SJSA1 (cell line): ENCODE results near the gene PDGFB. TPM values are rescaled to one million over a fixed set of nuclear protein-coding genes. Genes with fewer than 3 reads are reported as not detected.
A peak's percentile ranks its signal among the peaks of the same experiment; 100 is the strongest.

Experiments
- DNase-seq, 2 experiments: peaks; one replicate each; pipeline ENCODE4 v3.0.0-alpha.2; 2015 to 2020; ENCODE audit warnings: low spot score in 2 of 2, low read depth in 1 of 2
- H3K27ac ChIP-seq: fragments of 250-450 bp; sonication (Bioruptor Pico); 2 replicates; pipeline ENCODE4 v1.5.1; 2020; ENCODE audit warnings: mild to moderate bottlenecking, moderate library complexity
- H3K27me3 ChIP-seq: fragments of 250-450 bp; sonication (Bioruptor Pico); replicated peaks from 2 replicates; pipeline ENCODE4 v1.5.1; 2020; ENCODE audit warnings: mild to moderate bottlenecking, moderate library complexity
- H3K36me3 ChIP-seq: fragments of 250-450 bp; sonication (Bioruptor Pico); 2 replicates; pipeline ENCODE4 v1.5.1; 2020; ENCODE audit warnings: mild to moderate bottlenecking
- H3K4me1 ChIP-seq: fragments of 250-450 bp; sonication (Bioruptor Pico); replicated peaks from 2 replicates; pipeline ENCODE4 v1.6.1; 2021; ENCODE audit warnings: mild to moderate bottlenecking
- H3K4me3 ChIP-seq: fragments of 250-450 bp; sonication (Bioruptor Pico); 2 replicates; pipeline ENCODE4 v1.5.1; 2020; ENCODE audit warnings: mild to moderate bottlenecking
- H3K9me3 ChIP-seq: fragments of 250-450 bp; sonication (Bioruptor Pico); replicated peaks from 2 replicates; pipeline ENCODE4 v1.5.1; 2020; ENCODE audit warnings: mild to moderate bottlenecking
- total RNA-seq: library from RNA; depleted of rRNA; stranded (reverse); fragments of >200 nt; shearing (Covaris generic); gene quantifications from 2 replicates; pipeline ENCODE4 v1.2.3, GENCODE V29; 2014

PDGFB gene
- total RNA-seq, 1 experiment from 2014 or later = 0.13 TPM

DNA sequence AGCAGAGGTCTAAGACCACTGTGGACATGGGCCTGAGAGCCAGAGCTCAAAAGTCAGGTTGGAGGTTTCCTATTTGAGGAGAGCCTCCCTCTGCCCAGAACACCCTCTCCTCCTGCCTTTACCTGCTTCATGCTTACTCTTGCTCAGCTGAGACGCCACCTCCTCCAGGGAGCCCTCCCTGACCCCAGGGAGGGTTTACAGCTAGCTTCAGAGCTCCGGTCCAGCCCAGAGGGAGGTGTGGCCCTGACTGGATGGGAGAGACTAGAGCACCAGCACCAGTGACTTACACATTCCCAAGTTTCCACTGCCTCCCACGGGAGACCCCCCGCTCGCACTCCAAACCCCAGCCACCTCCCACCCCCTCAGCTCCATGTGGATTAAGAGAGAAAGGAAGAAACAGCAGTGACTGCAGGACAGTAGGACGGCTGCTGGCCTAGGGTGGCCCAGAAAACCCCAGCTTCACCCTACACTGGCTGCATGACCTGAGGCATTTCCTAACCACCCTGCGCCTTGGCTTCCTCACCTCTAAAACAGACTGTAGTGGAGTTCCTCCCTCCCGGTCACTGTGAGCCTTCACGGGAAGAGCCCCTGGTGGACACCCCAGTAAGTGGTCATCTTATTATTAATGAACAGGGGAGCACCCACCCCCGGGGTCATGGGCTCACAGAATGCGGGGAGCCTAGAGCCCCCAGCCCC, 24.5 kb upstream of the PDGFB start:
- H3K27me3 ChIP-seq = no peaks in the 10 kb centered on the region
- H3K36me3 ChIP-seq = no peaks in the 10 kb centered on the region
- H3K4me3 ChIP-seq = no peak overlapping the region
- no peak for DNase-seq
- H3K9me3 ChIP-seq = peaks cover 3% of the 10 kb centered on the region; the same call in 1 of the 2 replicates
- peaks cover 4% of the 10 kb centered on the region; the same call in 1 of the 2 replicates for H3K4me1 ChIP-seq
- no peak overlapping the region for H3K27ac ChIP-seq

GRCh38 chr22:39268645-39269044, 23.9 kb upstream of the PDGFB start:
- H3K4me1 ChIP-seq = peaks cover 4% of the 10 kb centered on the region; the same call in 1 of the 2 replicates
- H3K9me3 ChIP-seq = peaks cover 3% of the 10 kb centered on the region; the same call in 1 of the 2 replicates

GRCh38 chr22:39267974-39268373, 23.2 kb upstream of the PDGFB start:
- no peaks in the 10 kb centered on the region for H3K27me3 ChIP-seq
- DNase-seq = no peak
- peaks cover 4% of the 10 kb centered on the region; the same call in 1 of the 2 replicates for H3K4me1 ChIP-seq
- no peaks in the 10 kb centered on the region for H3K36me3 ChIP-seq
- H3K4me3 ChIP-seq = no peak overlapping the region
- peaks cover 3% of the 10 kb centered on the region; the same call in 1 of the 2 replicates for H3K9me3 ChIP-seq
- H3K27ac ChIP-seq = no peak overlapping the region

More at GRCh38 chr22:39268645-39269044, 23.9 kb upstream of the PDGFB start:
- Histone ChIP-seq H3K27ac (no peak overlapping the region), H3K4me3 (no peak overlapping the region), H3K27me3 (no peaks in the 10 kb centered on the region), H3K36me3 (no peaks in the 10 kb centered on the region)
- no peak for DNase-seq

DNA sequence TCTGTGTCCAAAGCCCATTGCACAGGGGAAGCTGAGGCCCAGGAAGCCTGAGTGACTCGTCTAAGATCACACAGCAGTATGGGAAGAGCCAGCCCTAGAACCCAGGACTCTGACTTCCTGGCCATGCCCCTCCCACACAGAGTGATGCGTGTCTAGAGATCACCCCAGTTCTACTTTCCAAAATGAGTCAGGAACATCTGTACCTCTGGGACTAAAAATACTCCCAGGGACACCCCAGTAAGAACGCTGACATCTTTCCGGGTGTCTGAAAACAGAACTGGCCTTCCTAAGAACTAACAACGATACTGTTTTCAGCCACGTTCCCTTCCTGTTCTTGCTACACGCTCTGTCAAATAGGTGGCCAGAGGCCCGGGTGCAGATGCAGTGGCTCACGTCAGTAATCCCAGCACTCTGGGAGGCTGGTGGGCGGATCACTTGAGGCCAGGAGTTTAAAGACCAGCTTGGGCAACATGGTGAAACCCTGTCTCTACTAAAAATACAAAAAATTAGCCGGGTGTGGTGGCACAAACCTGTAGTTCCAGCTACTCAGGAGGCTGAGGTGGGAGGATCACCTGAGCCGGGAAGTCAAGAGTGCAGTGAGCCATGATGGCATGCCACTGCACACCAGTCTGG, 21.7 kb upstream of the PDGFB start:
- Histone ChIP-seq H3K27me3 (no peaks in the 10 kb centered on the region), H3K27ac (no peak overlapping the region), H3K4me1 (peaks cover 4% of the 10 kb centered on the region; the same call in 1 of the 2 replicates), H3K9me3 (peaks cover 6% of the 10 kb centered on the region), H3K4me3 (no peak overlapping the region), H3K36me3 (no peaks in the 10 kb centered on the region)
- DNase-seq = no peak

GRCh38 chr22:39265143-39265886, 20.5 kb upstream of the PDGFB start:
- Histone ChIP-seq H3K4me3 (no peak overlapping the region), H3K27me3 (no peaks in the 10 kb centered on the region), H3K27ac (no peak overlapping the region), H3K9me3 (peaks cover 7% of the 10 kb centered on the region; the same call in 1 of the 2 replicates), H3K36me3 (no peaks in the 10 kb centered on the region), H3K4me1 (peaks cover 1% of the 10 kb centered on the region; the same call in 1 of the 2 replicates)
- DNase-seq = no peak

DNA sequence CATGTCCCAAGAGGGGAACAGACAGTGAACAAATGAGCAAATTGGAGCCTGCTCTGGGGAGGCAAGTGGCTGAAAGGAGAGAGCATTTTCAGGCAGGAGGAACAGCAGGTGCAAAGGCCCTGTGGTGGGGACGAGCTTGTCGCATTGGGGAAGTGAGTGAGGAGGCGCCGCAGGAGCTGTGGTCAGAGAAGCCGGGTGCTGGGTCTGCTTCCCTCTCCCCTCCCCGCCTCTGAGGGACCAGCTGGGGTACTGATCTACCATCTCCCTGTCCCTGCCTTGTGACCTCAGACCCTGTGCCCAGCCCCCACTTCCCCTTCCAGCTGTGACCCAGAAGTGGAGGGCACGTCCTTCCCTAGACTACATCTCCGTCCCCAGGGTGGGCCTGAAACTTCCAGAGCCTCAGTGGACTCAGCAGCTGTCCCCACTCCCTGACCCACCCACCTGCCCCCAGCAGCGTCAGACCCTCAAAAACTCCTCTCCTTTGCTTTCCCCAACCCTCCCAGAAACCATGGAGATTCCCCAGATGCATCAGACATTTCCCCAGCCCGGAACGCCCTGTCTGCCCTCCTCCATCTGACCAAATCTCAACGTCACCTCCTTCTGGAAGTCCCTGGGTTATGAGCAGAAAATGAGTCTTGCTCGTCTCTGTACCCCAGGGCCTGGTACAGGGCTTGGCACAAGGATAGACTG, 19.7 kb upstream of the PDGFB start:
- no peak for DNase-seq
- H3K4me1 ChIP-seq = no peaks in the 10 kb centered on the region
- H3K27ac ChIP-seq = no peak overlapping the region
- no peak overlapping the region for H3K4me3 ChIP-seq
- H3K36me3 ChIP-seq = no peaks in the 10 kb centered on the region
- no peaks in the 10 kb centered on the region for H3K27me3 ChIP-seq
- peaks cover 7% of the 10 kb centered on the region; the same call in 1 of the 2 replicates for H3K9me3 ChIP-seq

DNA sequence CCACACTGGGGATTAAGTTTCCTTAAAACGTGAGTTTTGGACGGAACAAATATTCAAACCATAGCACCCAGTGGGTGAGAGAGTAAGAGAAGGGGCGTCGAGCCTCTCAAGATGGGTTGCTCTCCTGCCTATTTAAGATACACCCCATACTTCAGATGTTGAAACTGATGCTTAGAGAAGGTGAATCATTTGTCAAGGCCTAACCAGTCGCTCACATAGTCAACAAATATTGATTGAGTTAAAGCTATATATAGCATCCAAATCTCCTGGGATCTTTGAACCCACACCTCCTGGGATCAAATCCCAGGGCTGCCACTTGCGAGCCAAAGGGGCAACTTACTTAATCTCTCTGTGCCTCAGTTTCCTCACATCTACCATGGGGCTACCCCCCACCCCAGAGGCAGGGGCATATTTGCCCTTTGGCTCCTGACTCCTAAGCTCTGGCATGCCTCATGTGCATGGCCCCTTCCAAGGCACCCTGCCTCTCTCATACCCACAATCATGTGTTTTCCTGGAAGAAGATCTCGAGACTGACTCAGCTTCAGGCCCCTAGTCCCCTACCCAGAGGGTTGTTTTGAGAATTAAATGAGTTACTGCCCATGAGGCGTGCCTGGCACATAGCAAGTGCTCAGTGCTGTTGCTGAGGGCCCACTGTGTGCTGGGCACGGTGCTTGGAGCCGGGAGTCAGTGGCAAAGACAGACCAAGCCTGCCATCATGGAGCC, 19.0 kb upstream of the PDGFB start:
- H3K4me3 ChIP-seq = no peak overlapping the region
- DNase-seq = no peak
- H3K4me1 ChIP-seq = no peaks in the 10 kb centered on the region
- peaks cover 7% of the 10 kb centered on the region; the same call in 1 of the 2 replicates for H3K9me3 ChIP-seq
- no peaks in the 10 kb centered on the region for H3K36me3 ChIP-seq
- H3K27ac ChIP-seq = no peak overlapping the region
- H3K27me3 ChIP-seq = no peaks in the 10 kb centered on the region

DNA sequence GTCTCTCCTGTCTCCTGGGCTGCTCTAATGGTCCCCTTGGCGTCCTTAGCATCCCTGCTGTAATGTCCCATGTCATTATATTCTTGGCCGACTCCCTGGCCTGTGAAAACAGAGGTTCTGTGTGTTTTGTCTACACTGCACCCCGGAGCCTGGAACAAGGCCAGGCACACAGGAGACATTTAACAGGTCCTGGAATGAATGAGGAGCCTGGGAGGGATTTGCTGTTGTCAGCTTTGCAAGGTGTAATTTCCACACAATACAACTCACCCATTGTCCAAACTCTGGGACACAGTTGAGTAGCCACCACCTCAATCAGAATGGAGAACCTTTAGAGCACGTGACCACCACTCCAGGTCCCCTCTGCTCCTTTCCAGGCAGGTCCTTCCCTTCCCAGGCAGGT, 14.9 kb upstream of the PDGFB start:
- peaks cover 7% of the 10 kb centered on the region; the same call in 1 of the 2 replicates for H3K9me3 ChIP-seq
- H3K36me3 ChIP-seq = no peaks in the 10 kb centered on the region
- H3K4me3 ChIP-seq = no peak overlapping the region
- no peak for DNase-seq
- H3K4me1 ChIP-seq = peaks cover 14% of the 10 kb centered on the region
- no peak overlapping the region for H3K27ac ChIP-seq
- no peaks in the 10 kb centered on the region for H3K27me3 ChIP-seq

- DNase-seq = no peak
- Histone ChIP-seq H3K4me3 (no peak overlapping the region), H3K27ac (no peak overlapping the region), H3K36me3 (no peaks in the 10 kb centered on the region), H3K27me3 (no peaks in the 10 kb centered on the region), H3K9me3 (peaks cover 7% of the 10 kb centered on the region; the same call in 1 of the 2 replicates), H3K4me1 (peaks cover 31% of the 10 kb centered on the region)
Measured at GRCh38 chr22:39257901-39258475, 13.2 kb upstream of the PDGFB start.

GRCh38 chr22:39256979-39257378, 12.2 kb upstream of the PDGFB start:
- Histone ChIP-seq H3K27me3 (no peaks in the 10 kb centered on the region), H3K4me3 (no peak overlapping the region), H3K36me3 (no peaks in the 10 kb centered on the region), H3K9me3 (peaks cover 7% of the 10 kb centered on the region; the same call in 1 of the 2 replicates), H3K27ac (no peak overlapping the region), H3K4me1 (peaks cover 41% of the 10 kb centered on the region)
- DNase-seq = no peak

GRCh38 chr22:39256186-39256552, 11.4 kb upstream of the PDGFB start:
- DNase-seq = no peak
- peaks cover under 1% of the 10 kb centered on the region; the same call in 1 of the 2 replicates for H3K9me3 ChIP-seq
- H3K27ac ChIP-seq = peak overlapping the region; percentile 98
- no peaks in the 10 kb centered on the region for H3K27me3 ChIP-seq
- H3K36me3 ChIP-seq = no peaks in the 10 kb centered on the region
- H3K4me3 ChIP-seq = no peak overlapping the region
- H3K4me1 ChIP-seq = peaks cover 44% of the 10 kb centered on the region

DNA sequence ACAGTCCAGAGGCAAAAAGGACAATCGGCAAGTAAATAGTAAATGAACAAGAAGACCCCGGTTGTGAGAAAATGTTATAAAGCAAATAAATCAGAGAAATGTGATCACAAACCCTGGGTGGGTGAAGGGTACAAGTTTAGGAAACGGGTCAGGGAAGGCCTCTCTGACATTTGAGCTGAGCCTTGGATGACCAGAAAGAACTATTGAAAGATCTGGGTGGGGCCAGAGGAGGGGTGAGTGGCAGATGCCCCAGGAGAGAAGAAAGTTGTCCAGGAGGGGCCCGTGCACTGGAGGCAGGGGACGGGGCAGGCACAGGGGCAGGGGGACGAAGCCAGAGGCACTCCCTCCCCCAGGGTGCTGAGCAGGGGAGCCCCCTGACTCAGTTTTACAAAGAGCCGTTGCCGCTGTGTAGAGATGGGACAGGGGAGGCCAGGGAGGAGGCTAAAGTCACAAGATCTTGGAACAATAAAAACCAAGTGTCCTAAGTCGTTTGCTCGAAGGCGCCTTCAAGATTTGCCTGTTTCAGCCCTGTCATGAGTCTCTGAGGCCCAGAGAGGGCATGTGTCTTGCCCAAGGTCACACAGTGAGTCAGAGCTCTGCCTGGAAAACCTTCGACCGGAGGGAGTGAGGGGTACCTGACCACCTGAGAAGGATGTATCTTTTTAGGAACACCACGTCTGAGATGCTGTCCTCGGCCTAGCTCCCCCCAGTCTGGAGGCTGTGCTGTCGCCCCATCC, 10.8 kb upstream of the PDGFB start:
- H3K27me3 ChIP-seq = no peaks in the 10 kb centered on the region
- H3K9me3 ChIP-seq = no peaks in the 10 kb centered on the region
- H3K27ac ChIP-seq = peak overlapping the region; percentile 98
- no peak overlapping the region for H3K4me3 ChIP-seq
- H3K36me3 ChIP-seq = no peaks in the 10 kb centered on the region
- DNase-seq = no peak
- peaks cover 45% of the 10 kb centered on the region for H3K4me1 ChIP-seq
